Upper lobe of right lung (tissue), 1 donor: ENCODE data around the gene PRSS53. TPM values are rescaled to one million over a fixed set of nuclear protein-coding genes. Genes with fewer than 3 reads are reported as not detected.

ENCODE experiments used
- ATAC-seq: fragments of 200-7000 bp; cut with Tn5 transposase; one replicate; pipeline ENCODE4 v1.9.1; 2020; ENCODE audit warnings: mild to moderate bottlenecking, moderate library complexity
- DNase-seq: peaks from one replicate; pipeline ENCODE4 v3.0.0-alpha.2; 2020
- H3K27ac ChIP-seq: fragments of 200-600 bp; one replicate; pipeline ENCODE4 v1.8.0; 2022
- H3K27me3 ChIP-seq: fragments of 200-600 bp; one replicate; pipeline ENCODE4 v1.8.0; 2022; ENCODE audit warnings: mild to moderate bottlenecking
- H3K36me3 ChIP-seq: fragments of 200-600 bp; one replicate; pipeline ENCODE4 v1.8.0; 2022
- H3K4me1 ChIP-seq: fragments of 200-600 bp; one replicate; pipeline ENCODE4 v1.8.0; 2022
- H3K4me3 ChIP-seq: fragments of 200-600 bp; one replicate; pipeline ENCODE4 v1.8.0; 2022; ENCODE audit warnings: mild to moderate bottlenecking
- H3K9me3 ChIP-seq: fragments of 200-600 bp; one replicate; pipeline ENCODE4 v1.8.0; 2022
- CTCF ChIP-seq: fragments of 200-600 bp; IDR thresholded peaks from one replicate; pipeline ENCODE4 v1.8.0; 2022; ENCODE audit warnings: antibody characterized with exemption
- intact Hi-C: fragments of 100-400 bp; cut with DNase I; formaldehyde crosslinking; loops from one replicate; pipeline ENCODE4 v1.11.0; 2022
- total RNA-seq: library from RNA; stranded (reverse); fragmentation: NEBNext Ultra II Directional; extraction: Animal tissue kit (Norgen Biotek cat#: 25700); gene quantifications from one replicate; pipeline ENCODE4 v1.2.1, GENCODE V29; 2021
- donor health status: DM: no; HTN: yes; CAD: no; lungs with severe emphysema.

PRSS53 gene
- total RNA-seq, 1 donor from 2014 or later, result 1.8 TPM

- no peak for TF ChIP-seq CTCF
- DNase-seq (no peak), ATAC-seq (no peak)
- Histone ChIP-seq H3K9me3 (no peaks in the 10 kb centered on the region), H3K4me1 (no peaks in the 10 kb centered on the region), H3K27ac (no peak overlapping the region), H3K4me3 (no peak overlapping the region), H3K27me3 (no peaks in the 10 kb centered on the region), H3K36me3 (peaks cover 32% of the 10 kb centered on the region)
- intact Hi-C loops, result no loop called here
Observed at GRCh38 chr16:31085411-31085810, 3.3 kb downstream of the PRSS53 start.

GRCh38 chr16:31084584-31085302, 4.0 kb downstream of the PRSS53 start:
- Histone ChIP-seq H3K27ac (no peak overlapping the region), H3K4me1 (no peaks in the 10 kb centered on the region), H3K36me3 (peaks cover 38% of the 10 kb centered on the region), H3K9me3 (no peaks in the 10 kb centered on the region), H3K4me3 (no peak overlapping the region), H3K27me3 (no peaks in the 10 kb centered on the region)
- intact Hi-C loops, result no loop called here
- no peak for ATAC-seq
- TF ChIP-seq CTCF, result no peak
- no peak for DNase-seq

- no peak overlapping the region for H3K27ac ChIP-seq
- no peak for DNase-seq
- H3K27me3 ChIP-seq, result no peaks in the 10 kb centered on the region
- no peak for TF ChIP-seq CTCF
- H3K4me3 ChIP-seq, result no peak overlapping the region
- H3K36me3 ChIP-seq, result peaks cover 45% of the 10 kb centered on the region
- intact Hi-C loops, result no loop called here
- no peaks in the 10 kb centered on the region for H3K4me1 ChIP-seq
- ATAC-seq, result peak; percentile 65
- H3K9me3 ChIP-seq, result no peaks in the 10 kb centered on the region
Observed at GRCh38 chr16:31083981-31084380, 4.8 kb downstream of the PRSS53 start.

DNA sequence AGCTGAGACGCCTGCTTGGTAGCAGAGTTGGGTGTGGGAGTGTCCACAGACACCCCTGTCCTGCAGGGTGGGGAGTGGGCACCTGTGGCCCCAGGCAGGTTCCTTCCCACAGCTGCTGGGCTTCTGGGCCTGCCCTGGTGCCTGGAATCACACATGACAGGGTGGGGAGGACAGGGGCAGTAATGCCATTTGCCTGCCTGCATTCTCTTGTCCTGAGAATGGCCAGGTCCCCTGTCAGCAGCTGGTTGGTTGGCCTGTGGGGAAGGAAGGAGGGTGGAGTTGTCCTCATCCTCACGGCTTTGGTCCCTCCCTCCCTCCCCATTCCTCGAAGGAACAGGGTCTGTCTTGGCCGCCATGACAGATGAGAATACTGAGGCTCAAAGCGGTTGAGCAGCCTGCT, 5.2 kb downstream of the PRSS53 start:
- Histone ChIP-seq H3K9me3 (no peaks in the 10 kb centered on the region), H3K27me3 (no peaks in the 10 kb centered on the region), H3K4me3 (no peak overlapping the region), H3K36me3 (peaks cover 49% of the 10 kb centered on the region), H3K4me1 (no peaks in the 10 kb centered on the region), H3K27ac (no peak overlapping the region)
- intact Hi-C loops, result no loop called here
- ATAC-seq (no peak), DNase-seq (no peak)
- no peak for TF ChIP-seq CTCF

GRCh38 chr16:31083081-31083480, 5.7 kb downstream of the PRSS53 start:
- Histone ChIP-seq H3K27me3 (no peaks in the 10 kb centered on the region), H3K36me3 (peaks cover 54% of the 10 kb centered on the region), H3K4me3 (no peak overlapping the region), H3K4me1 (no peaks in the 10 kb centered on the region), H3K27ac (no peak overlapping the region), H3K9me3 (no peaks in the 10 kb centered on the region)
- DNase-seq (no peak), ATAC-seq (no peak)
- TF ChIP-seq CTCF, result no peak
- intact Hi-C loops, result no loop called here
